ENCODE measurements around the gene ZFYVE16.

DNA sequence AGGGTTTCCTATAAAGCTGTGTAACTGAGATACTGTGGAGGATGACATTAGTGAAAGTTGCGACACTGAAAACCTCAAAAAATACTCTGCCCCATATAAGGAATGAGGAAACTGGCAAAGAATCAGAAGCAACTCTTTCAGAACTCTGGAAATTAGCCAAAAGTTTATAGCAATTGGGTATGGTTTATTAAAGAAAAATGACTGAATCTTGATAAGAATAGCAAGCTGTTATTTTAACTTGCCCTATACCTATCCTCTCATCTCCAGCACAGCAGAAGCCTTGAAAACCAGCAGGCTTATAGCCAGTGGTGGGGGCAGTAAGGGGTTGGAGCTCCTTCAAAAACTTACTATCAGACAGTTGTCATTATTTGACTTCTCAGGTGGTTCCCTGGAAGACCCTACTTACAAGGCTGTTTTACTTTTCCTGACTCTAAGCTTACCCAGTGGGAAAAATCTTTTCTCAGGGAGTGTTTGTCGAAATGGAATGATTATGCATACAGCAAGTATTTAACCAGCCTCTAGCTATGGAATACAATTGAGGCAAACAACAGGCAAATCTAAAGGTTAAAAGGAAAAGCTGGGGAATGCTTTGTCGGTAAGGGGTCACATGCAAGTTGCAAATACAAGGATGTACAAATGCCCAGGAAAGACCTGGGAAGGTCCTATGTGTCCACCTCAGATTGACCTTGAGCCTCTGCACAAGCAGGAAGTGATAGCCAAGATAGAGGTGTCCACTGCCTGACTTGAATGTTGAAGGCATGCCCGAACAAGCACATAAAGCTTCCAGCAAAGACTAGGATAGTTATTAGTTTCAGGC is 59.0 kb downstream of the ZFYVE16 start:
- TF ChIP-seq POLR2A (IDR thresholded peaks at IDR 0.05) = no peak
- TF ChIP-seq, protein P1, sequence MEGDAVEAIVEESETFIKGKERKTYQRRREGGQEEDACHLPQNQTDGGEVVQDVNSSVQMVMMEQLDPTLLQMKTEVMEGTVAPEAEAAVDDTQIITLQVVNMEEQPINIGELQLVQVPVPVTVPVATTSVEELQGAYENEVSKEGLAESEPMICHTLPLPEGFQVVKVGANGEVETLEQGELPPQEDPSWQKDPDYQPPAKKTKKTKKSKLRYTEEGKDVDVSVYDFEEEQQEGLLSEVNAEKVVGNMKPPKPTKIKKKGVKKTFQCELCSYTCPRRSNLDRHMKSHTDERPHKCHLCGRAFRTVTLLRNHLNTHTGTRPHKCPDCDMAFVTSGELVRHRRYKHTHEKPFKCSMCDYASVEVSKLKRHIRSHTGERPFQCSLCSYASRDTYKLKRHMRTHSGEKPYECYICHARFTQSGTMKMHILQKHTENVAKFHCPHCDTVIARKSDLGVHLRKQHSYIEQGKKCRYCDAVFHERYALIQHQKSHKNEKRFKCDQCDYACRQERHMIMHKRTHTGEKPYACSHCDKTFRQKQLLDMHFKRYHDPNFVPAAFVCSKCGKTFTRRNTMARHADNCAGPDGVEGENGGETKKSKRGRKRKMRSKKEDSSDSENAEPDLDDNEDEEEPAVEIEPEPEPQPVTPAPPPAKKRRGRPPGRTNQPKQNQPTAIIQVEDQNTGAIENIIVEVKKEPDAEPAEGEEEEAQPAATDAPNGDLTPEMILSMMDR (IDR thresholded peaks at IDR 0.05) = no peak

All from Peyer's patch (tissue), 4 donors.